HG02852 (cell line): ENCODE results near the gene MRRF.

Experiments
- ATAC-seq: cut with Tn5 transposase; IDR thresholded peaks from one replicate; pipeline ENCODE4 v1.9.1; 2021; ENCODE audit warnings: mild to moderate bottlenecking, moderate library complexity; ENCODE audit not compliant: unreplicated experiment

MRRF gene

GRCh38 chr9:122228191-122228567 is 36.5 kb upstream of the MRRF start:
- ATAC-seq: no peak

- ATAC-seq: no peak
These were observed 35.9 kb upstream of the MRRF start, which contains the start of gene LHX6 for GRCh38 chr9:122228568-122229484. Gene LHX6, minus strand, starts transcription at chr9:122228957. Its CDS starts 217 bp downstream, at chr9:122228740.

DNA sequence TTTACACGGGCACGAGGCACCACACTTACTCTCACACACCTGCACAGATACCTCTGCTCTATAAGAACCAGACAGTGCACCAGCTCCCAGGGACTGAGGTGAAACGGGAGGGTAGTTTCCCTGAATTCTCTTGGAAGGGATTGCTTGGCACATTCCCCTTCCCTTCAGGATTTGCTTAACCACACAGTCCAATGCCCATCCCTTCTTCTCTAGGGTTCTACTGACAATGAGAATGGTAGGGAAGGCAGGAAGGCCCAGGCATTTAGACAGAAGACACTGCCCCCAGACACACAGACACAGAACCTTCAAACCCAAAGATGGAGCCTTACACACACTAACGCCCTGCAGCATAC is 35.2 kb upstream of the MRRF start:
- no peak for ATAC-seq

- no peak for ATAC-seq
These were observed 31.8 kb upstream of the MRRF start for GRCh38 chr9:122232796-122233306.

DNA sequence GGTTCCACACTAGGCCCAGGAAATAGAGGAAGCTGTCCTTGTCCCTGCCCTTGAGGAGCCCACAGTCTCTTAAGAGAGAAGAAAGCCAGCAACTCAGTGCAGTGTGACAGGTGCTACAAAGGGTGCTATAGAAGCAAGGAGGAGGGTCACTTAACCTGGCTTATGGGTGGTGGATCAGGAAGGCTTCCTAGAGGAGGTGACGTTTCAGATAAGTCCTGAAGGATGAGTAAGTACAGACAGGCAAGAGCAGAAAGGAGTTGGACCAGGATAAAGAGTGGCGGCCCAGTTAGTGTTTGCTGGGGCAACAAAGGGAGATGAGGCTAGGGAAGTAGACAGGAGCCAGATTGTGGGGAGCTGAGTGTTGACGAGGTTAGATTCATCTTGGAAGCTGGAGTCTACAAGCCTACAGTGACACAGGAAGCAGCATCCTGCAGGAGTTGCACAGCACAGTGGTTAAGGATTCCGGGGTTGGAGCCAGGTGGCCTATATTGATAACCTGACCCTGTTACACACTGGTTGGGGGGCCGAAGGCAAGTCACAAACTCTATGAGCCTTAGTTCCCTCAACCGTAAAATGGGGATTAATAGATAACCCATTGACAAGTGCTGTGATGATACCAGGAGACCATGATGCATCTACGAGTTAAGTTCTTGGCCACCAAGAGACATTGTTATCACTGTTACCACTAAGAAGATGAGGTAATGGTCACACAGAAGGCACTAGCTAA is 30.5 kb upstream of the MRRF start:
- ATAC-seq: no peak

- no peak for ATAC-seq
These were observed 28.0 kb upstream of the MRRF start for GRCh38 chr9:122236681-122237080.

GRCh38 chr9:122239722-122240121 is 25.0 kb upstream of the MRRF start:
- ATAC-seq: no peak

DNA sequence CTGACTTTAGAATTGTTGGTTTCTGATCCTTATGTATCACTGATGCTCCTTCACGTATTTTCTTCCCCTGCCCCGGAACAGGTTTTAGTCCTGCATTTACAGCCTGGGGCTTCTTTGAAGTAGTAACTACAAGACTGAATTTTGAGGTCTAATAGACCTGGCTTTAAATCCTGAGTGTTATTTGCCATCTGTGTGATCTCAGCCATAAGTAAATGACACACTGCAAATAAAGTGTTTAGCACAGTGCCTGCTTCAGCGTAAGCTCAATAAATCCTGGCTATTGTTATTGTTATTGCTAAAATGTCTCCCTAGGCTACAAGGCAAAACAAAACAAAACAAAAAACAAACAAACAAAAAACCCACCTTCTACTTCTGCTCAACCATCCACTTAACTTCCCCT is 20.3 kb upstream of the MRRF start:
- ATAC-seq: no peak

DNA sequence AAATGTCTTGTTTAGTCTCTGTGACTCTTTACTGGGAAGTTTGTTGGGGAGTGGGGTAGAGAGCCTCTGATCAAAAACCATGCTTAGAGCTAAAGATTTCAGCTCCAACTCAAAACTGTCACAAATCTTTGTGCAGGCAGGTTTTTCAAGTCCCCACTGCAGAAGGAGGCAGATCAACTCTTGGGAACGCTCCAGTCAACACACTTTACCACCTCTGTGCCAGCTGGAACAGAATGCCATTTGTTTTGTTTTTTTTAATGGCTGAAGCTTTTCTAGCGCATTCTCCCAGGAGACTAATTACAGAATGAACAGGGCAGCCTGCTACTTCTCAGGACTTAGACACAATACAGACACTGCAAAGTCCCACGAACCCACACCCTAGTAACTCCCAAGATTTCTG is 18.0 kb upstream of the MRRF start:
- no peak for ATAC-seq

DNA sequence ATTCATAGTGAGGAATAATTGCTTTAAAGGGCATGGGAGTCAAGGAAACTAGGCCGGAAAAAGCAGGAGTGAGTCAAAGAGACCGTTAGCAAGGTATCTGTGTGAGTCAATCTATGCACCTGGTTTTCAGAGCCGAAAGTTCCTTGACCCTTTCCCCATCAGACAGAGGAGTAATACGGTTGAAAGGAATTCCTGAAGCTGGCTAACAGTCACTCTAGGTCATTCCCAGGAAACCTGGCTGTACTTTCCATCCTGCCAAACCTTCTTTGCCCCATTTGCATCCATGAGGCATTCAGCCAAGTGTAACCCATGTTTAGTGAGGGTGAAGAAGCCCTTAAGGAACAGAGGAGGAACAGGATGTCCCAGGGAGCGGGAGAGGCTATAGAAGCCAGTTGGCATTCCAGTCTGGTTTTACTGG is 16.2 kb upstream of the MRRF start:
- ATAC-seq: no peak

DNA sequence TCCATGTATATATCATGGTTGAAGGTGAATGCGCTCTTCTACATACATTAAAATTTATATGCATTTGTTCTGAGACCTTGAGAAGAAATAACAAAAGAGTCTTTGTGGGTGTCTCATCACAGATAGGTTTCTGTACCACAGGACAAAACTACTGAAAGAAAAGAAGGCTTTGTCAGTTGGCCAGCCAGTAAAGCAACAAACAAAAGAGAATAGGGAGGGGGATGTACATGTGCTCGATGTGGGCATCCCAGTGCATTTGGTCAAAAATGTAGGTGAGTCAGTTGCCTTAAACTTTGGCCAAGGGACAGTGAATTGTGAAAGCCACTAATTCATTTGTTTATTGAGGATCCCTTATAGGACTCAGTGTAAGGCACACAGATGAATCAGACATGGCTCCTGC is 13.3 kb upstream of the MRRF start:
- no peak for ATAC-seq

GRCh38 chr9:122252796-122253195 is 11.9 kb upstream of the MRRF start:
- ATAC-seq: no peak

DNA sequence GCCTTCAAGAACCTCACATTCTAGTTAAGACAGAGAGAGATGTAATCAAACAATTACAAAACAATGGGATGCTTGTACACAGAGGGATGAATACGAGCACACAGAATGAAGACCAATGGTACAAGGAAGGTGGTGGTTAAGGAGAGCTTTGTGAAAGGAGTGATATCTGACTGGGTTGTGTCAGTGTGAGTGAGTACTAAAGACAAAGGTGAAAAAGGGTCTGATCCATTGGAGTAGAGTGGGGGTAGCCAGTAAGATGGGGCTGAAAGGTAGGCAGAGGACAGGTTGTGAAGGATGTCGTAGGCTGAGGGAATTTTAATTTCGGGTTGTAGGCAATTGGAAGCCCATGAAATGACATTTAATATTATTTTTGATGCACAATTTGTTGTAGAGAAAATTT is 9.9 kb upstream of the MRRF start:
- no peak for ATAC-seq

GRCh38 chr9:122256206-122256605 is 8.5 kb upstream of the MRRF start:
- no peak for ATAC-seq

- no peak for ATAC-seq
These were observed 5.7 kb upstream of the MRRF start for GRCh38 chr9:122258886-122259415.

DNA sequence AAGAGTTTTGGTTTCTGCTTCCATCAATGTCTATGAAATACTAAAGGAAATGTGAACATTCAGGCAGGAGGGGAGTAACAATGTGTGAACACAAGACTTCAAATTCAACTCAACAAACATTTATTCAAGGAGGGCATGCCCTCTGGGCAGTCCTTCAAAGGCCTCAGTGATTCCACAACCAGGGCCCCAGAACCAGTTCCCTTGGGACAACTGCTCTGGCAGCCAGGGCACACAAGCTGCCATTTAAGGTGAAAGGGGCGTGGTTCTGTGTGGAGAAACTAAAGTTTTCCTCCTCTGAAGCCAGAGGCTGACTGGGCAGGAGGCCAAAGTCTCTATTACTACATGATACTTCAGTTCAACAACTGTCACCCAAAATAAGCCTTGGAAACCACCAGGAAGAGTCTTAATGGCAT is 3.2 kb upstream of the MRRF start:
- no peak for ATAC-seq

DNA sequence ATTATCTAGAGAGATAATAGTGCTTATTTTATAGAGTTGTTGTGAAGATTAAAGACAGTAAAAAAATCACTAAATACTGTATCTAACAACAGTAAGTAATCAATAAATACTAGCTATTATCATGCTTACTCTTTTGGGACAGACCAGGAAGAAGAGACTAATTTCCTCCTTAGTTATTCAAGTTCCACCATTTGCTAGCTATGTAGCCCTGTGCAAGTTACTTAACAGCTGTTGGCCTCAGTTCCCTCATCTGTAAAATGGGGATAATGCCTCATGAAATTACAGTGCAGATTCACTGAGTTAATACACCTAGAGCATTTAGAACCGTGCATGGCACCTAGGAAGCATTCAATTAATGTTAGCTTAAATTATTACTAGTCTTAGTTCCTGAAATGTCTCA is 2.6 kb upstream of the MRRF start:
- no peak for ATAC-seq

GRCh38 chr9:122263699-122264349 is 858 bp upstream of the MRRF start:
- no peak for ATAC-seq

DNA sequence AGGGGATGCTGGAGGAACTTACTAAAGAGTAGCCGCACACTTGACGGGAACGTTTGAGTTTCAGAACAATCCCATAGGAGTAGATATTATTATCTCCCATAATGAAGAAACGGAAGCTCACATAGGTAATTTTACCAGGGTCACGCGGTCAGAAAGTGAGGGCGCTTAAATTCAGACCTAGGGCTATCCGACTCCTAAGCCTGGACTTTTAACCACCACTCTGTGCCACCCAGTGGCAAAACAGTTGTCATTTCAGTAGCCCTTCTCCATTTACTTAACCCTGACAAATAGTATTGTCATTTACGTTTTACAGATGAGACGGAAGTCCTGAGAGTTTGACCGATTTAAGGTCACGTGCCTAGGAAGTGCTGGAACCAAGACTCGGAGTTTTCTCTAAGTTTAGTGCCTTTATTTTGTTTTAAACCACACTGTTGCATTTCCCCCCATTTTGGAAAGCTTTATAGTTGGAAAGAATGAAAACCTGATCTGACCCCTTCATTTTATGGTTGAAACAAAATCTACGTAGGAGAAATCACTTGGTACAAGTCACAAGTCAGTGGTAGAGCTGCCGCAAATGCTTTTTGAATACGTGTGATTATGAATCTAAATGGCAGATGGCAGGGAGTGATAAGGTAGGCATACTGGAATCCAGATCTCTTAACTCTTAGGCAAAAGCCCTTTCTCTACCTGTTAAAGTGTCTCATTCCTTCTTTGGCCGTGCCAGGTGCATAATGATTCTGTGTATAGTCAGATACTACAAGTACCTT is 650 bp downstream of the MRRF start:
- ATAC-seq: peak; percentile 28

DNA sequence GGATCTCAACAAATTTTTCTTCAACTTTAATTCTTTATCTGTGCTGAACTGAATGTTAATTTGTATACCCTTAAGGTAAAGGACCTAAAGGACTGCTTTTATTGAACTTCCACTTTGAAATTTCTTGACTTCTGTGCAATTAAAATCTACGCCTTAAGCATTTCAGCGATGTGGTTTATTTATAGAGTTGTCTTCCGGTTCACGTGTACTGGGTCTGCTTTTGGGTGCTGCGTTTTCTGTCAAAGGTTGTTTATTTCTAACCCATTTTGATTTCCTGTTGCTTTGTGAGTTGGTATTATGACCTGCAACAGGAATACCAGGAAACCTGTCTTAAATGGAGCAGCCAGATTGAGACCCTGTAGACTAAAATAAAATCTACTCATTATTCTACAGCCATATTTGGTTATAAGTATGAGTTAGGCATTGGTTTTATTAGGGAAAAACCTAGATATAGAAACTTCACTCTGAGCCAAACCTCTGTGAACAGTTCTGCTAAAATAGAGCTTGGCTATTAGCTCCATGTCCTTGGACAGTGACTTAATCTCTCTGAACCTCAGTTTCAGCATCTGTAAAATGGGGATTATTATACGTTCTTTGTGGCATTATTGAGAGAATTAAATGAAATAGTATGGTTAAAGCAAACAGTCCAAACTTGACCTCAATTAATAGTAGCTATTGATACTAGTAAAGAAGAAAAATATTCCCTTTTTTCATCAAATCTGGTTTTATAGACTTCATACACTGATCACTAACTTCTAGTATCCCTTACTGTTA is 3.5 kb downstream of the MRRF start:
- ATAC-seq: no peak
